Measurements from ENCODE around the gene RHOBTB3.

Gene RHOBTB3

GRCh38 chr5:95845391-95845790, 114.3 kb downstream of the RHOBTB3 start:
- TF ChIP-seq CTCF (IDR thresholded peaks at IDR 0.05), result no peak
- Histone ChIP-seq H3K27ac (no peak overlapping the region), H3K4me3 (no peak overlapping the region)
- DNase-seq (ENCODE audit: low spot score), result no peak
